A549 (cell line): Measurements from ENCODE around the gene GFER. TPM values are rescaled to one million over a fixed set of nuclear protein-coding genes. Genes with fewer than 3 reads are reported as not detected.
A peak's percentile ranks its signal among the peaks of the same experiment; 100 is the strongest.

ENCODE experiments used
- ATAC-seq, 2 experiments: fragments of 200-7000 bp in 1 of 2; fragments of >200 bp in 1 of 2; cut with Nextera tagmentation in 1 of 2; cut with Tn5 transposase in 1 of 2; 3 replicates each; pipeline versions ENCODE4 v1.8.0 to v1.9.1; 2018 to 2020; ENCODE audit warnings: mild to moderate bottlenecking in 1 of 2, moderate library complexity in 1 of 2
- CTCF ChIA-PET: fragments of 300-600 bp; sonication (Branson Sonifier 250); formaldehyde crosslinking; extraction: SDS; loops from one replicate; lab custom pipeline; 2021; ENCODE audit warnings: antibody characterized with exemption, inconsistent platforms; lab: Yijun Ruan, JAX
- POLR2A ChIA-PET: fragments of 350-600 bp; formaldehyde crosslinking; extraction: SDS; loops from one replicate; lab custom pipeline; 2021; ENCODE audit warnings: antibody characterized with exemption, inconsistent platforms; lab: Yijun Ruan, JAX
- DNase-seq, 2 experiments: peaks; one replicate each; pipeline versions ENCODE4 v3.0.0 to v3.0.0-alpha.2; 2011 to 2016; ENCODE audit warnings: low read depth in 1 of 2, low spot score in 1 of 2
- FAIRE-seq: peaks from 2 replicates; lab custom pipeline; 2011; peaks lifted over from hg19 to GRCh38; lab: Jason Lieb, UNC
- H3K27ac ChIP-seq, 2 experiments: fragments of >200 bp; sonication (Bioruptor Twin); formaldehyde crosslinking; 3 replicates each; pipeline ENCODE4 v1.5.1; 2016 to 2017
- H3K4me1 ChIP-seq: fragments of >200 bp; sonication (Bioruptor Twin); formaldehyde crosslinking; 3 replicates; pipeline ENCODE4 v1.6.1; 2016
- H3K4me2 ChIP-seq: fragments of >200 bp; sonication (Bioruptor Twin); formaldehyde crosslinking; 3 replicates; pipeline ENCODE4 v1.6.1; 2016
- H3K4me3 ChIP-seq: fragments of >200 bp; sonication (Bioruptor Twin); formaldehyde crosslinking; 3 replicates; pipeline ENCODE4 v1.5.1; 2016
- H3K9me3 ChIP-seq: fragments of >200 bp; sonication (Bioruptor Twin); formaldehyde crosslinking; 3 replicates; pipeline ENCODE4 v1.6.1; 2016
- CHD2 ChIP-seq: fragments of 150-350 bp; IDR thresholded peaks from 2 replicates; pipeline ENCODE4 v1.6.1; 2014; ENCODE audit warnings: low read length; ENCODE audit not compliant: partially characterized antibody
- EHF ChIP-seq: fragments of 250-450 bp; sonication (Bioruptor Pico); IDR thresholded peaks from 2 replicates; pipeline ENCODE4 v1.5.0; 2020; ENCODE audit warnings: mild to moderate bottlenecking
- EHMT2 ChIP-seq: fragments of 200-600 bp; sonication (generic); IDR thresholded peaks from 2 replicates; pipeline ENCODE4 v1.6.1; 2016; ENCODE audit warnings: antibody characterized with exemption, low read depth, mild to moderate bottlenecking, moderate library complexity
- ELK1 ChIP-seq: fragments of 150-350 bp; IDR thresholded peaks from 2 replicates; pipeline ENCODE4 v1.6.1; 2014; ENCODE audit warnings: low read depth, mild to moderate bottlenecking, low read length
- EP300 ChIP-seq, 2 experiments: fragments of >200 bp; sonication (Bioruptor Twin); formaldehyde crosslinking; IDR thresholded peaks; 2 replicates in 1 of 2; 3 replicates in 1 of 2; pipeline ENCODE4 v1.6.1; 2016 to 2017
- FOXS1 ChIP-seq: fragments of 250-450 bp; sonication (Bioruptor Pico); IDR thresholded peaks from 2 replicates; pipeline ENCODE4 v1.5.0; 2020; ENCODE audit warnings: mild to moderate bottlenecking, moderate library complexity
- HEYL ChIP-seq: fragments of 250-450 bp; sonication (Bioruptor Pico); IDR thresholded peaks from 2 replicates; pipeline ENCODE4 v1.8.0; 2021; ENCODE audit warnings: mild to moderate bottlenecking, moderate library complexity
- HOXB13 ChIP-seq: fragments of 250-450 bp; sonication (Bioruptor Pico); IDR thresholded peaks from 2 replicates; pipeline ENCODE4 v1.5.0; 2020; ENCODE audit warnings: low read depth, mild to moderate bottlenecking, moderate library complexity
- HOXB5 ChIP-seq: fragments of 250-450 bp; sonication (Bioruptor Pico); IDR thresholded peaks from 2 replicates; pipeline ENCODE4 v1.5.0; 2020; ENCODE audit warnings: mild to moderate bottlenecking, moderate library complexity
- KDM1A ChIP-seq: fragments of 200-600 bp; sonication (generic); IDR thresholded peaks from 2 replicates; pipeline ENCODE4 v1.6.1; 2016; ENCODE audit warnings: low read depth, mild to moderate bottlenecking
- MAX ChIP-seq: IDR thresholded peaks from 2 replicates; pipeline ENCODE4 v1.6.1; 2012
- POLR2A ChIP-seq: IDR thresholded peaks from 2 replicates; pipeline ENCODE4 v1.6.1; 2012; ENCODE audit warnings: mild to moderate bottlenecking, low read length
- RAD21 ChIP-seq, 2 experiments: fragments of >200 bp in 1 of 2; sonication (Bioruptor Twin) in 1 of 2; formaldehyde crosslinking in 1 of 2; IDR thresholded peaks in 1 of 2; conservative IDR thresholded peaks in 1 of 2; 2 replicates in 1 of 2; 3 replicates in 1 of 2; pipeline ENCODE4 v1.6.1; 2012 to 2018; ENCODE audit warnings: inconsistent platforms in 1 of 2
- RARB ChIP-seq: fragments of 250-450 bp; sonication (Bioruptor Pico); IDR thresholded peaks from 2 replicates; pipeline ENCODE4 v1.8.0; 2021; ENCODE audit warnings: mild to moderate bottlenecking, moderate library complexity
- TP53 ChIP-seq: fragments of 250-450 bp; sonication (Bioruptor Pico); IDR thresholded peaks from 2 replicates; pipeline ENCODE4 v1.5.0; 2021; ENCODE audit warnings: mild to moderate bottlenecking, moderate library complexity
- WGBS: methylation state at CpG from one replicate; pipeline ENCODE4 v1.1.6; 2017; ENCODE audit errors: missing lambda C conversion rate; 5-methylcytosine and 5-hydroxymethylcytosine counted together
- polyA plus RNA-seq, 4 experiments: library from polyadenylated mRNA; depleted of rRNA in 3 of 4; stranded (reverse); fragments of >200 nt; fragmentation: RNase III in 1 of 4; extraction: RNeasy Plus Mini Kit Qiagen cat#74134 plus additional on column Dnase treatment in 1 of 4; gene quantifications; 2 replicates in 3 of 4; 3 replicates in 1 of 4; pipeline ENCODE4 v1.2.3, GENCODE V29; 2011 to 2017
- TF ChIP-seq, protein P1 (sequence below): IDR thresholded peaks from 2 replicates; pipeline ENCODE4 v1.6.1; 2012; ENCODE audit warnings: low read depth, borderline replicate concordance

The GFER gene
- polyA plus RNA-seq, 2 of the 4 experiments (the other 2 are of a cell fraction) = 12.9 to 33.9 TPM

DNA sequence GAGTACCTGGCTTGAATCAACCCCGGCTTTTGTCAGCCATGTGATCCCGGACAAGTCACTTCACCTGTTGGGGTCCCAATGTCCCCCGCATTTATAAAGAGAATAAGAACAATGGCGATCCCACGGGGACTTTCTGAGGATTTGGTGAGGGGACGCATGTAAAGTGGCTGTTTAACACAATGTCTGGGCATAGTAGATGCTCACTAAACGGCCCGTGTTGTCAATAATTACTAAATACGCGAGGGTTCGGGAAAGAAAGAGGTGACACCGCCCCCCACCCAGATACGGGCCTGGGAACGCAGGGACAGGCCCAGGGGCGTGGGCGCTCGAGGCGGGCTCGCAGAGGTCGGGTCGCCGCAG is 7.6 kb downstream of the GFER start:
- CTCF ChIA-PET = interaction anchor here (0.7 to 19.7 kb wide), 2 partner anchors 13 to 36 kb away, joined by 3 to 196 read pairs; partner anchors contain the start of gene ZNF598
- peak overlapping the region; percentile 10; the same call in 1 of the 3 replicates for H3K4me3 ChIP-seq
- DNase-seq = no peak
- 87% methylated on average over 22 of the region's 22 CpGs for WGBS
- no peak for ATAC-seq
- no peaks in the 10 kb centered on the region for H3K9me3 ChIP-seq
- peaks cover 69% of the 10 kb centered on the region for H3K4me1 ChIP-seq
- H3K4me2 ChIP-seq = peak overlapping the region; percentile 79
- H3K27ac ChIP-seq = peak overlapping the region; percentile 39 to 76; a peak in 5 of 6 replicates
- no peak for FAIRE-seq
- POLR2A ChIA-PET = interaction anchor here (0.6 to 1.6 kb wide), 2 partner anchors 164 to 661 kb away, joined by 6 to 7 read pairs; partner anchors contain the start of gene TRAF7
- TF ChIP-seq CHD2 = no peak
- TF ChIP-seq, all 56 proteins: peak for 0

- H3K27ac ChIP-seq = peak overlapping the region; percentile 51 to 76
- CTCF ChIA-PET = interaction anchor here (0.7 to 19.7 kb wide), 3 partner anchors 12 to 40 kb away, joined by 3 to 196 read pairs (median 3); partner anchors contain the start of gene ZNF598
- 72% methylated on average over 41 of the region's 96 CpGs for WGBS
Measured at GRCh38 chr16:1991948-1992703, 8.1 kb downstream of the GFER start.

DNA sequence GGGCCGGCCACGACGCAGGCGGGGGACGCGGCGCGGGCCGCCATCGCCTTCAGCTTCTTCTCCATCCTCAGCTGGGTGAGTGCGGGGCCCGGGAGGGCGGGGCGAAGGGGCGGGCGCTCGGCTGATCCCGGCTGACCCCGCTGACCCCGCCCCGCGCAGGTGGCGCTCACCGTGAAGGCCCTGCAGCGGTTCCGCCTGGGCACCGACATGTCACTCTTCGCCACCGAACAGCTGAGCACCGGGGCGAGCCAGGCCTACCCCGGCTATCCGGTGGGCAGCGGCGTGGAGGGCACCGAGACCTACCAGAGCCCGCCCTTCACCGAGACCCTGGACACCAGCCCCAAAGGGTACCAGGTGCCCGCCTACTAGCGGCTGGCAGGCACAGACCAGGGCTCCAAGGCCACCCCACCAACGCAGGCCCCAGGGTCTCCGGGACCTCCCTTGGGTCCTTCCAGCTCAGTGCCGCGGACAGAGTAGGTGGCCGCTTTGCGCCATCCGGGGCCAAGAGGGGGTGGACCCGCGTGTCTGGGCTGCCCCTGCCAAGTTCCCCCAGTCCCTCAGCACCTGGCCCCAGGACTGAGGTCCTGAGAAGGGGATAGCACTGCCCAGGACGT is 8.8 kb downstream of the GFER start:
- WGBS = 93% methylated on average over 21 of the region's 50 CpGs
- FAIRE-seq = no peak
- Histone ChIP-seq H3K9me3 (no peaks in the 10 kb centered on the region), H3K27ac (peak overlapping the region; percentile 51 to 76; a peak in 5 of 6 replicates), H3K4me1 (peaks cover 80% of the 10 kb centered on the region), H3K4me2 (0 out of 3 replicates have a peak overlapping the region, but pooled peaks have one; percentile 79), H3K4me3 (no peak overlapping the region)
- POLR2A ChIA-PET = interaction anchor here (0.6 to 1.6 kb wide), 3 partner anchors 11 to 162 kb away, joined by 3 to 7 read pairs (median 4); partner anchors contain the start of genes RPS2 and TRAF7
- no peak for ATAC-seq
- DNase-seq = no peak
- CTCF ChIA-PET = interaction anchor here (0.8 to 19.7 kb wide), 3 partner anchors 12 to 148 kb away, joined by 3 to 196 read pairs (median 9); partner anchors contain the start of gene ZNF598
- TF ChIP-seq EP300 (IDR thresholded peaks at IDR 0.05) (no peak), KDM1A (no peak), FOXS1 (no peak), POLR2A (no peak), RAD21 (conservative IDR thresholded peaks at IDR 0.05 in 1 of 2, IDR thresholded peaks at IDR 0.05 in 1 of 2) (no peak)

More at GRCh38 chr16:1991948-1992703, 8.1 kb downstream of the GFER start:
- H3K4me1 ChIP-seq = peaks cover 75% of the 10 kb centered on the region
- peak overlapping the region; percentile 10; the same call in 1 of the 3 replicates for H3K4me3 ChIP-seq
- ATAC-seq (peak; percentile 40 to 75), FAIRE-seq (no peak), DNase-seq (peak; percentile 73 to 92)
- H3K4me2 ChIP-seq = peak overlapping the region; percentile 79
- POLR2A ChIA-PET = interaction anchor here (0.6 to 1.6 kb wide), 4 partner anchors 10 to 661 kb away, joined by 3 to 7 read pairs (median 5); partner anchors contain the start of genes RPS2 and TRAF7
- no peaks in the 10 kb centered on the region for H3K9me3 ChIP-seq
- TF ChIP-seq HEYL (CRISPR knock-in tag) (peak; percentile 33; the same call in 1 of the 2 replicates), MAX (peak; percentile 85), CHD2 (no peak), RARB (CRISPR knock-in tag) (no peak), TP53 (CRISPR knock-in tag) (peak; percentile 73; the same call in 1 of the 2 replicates), ELK1 (no peak), EHF (CRISPR knock-in tag) (peak; percentile 79), EHMT2 (no peak), HOXB5 (peak; percentile 76; the same call in 1 of the 2 replicates), HOXB13 (peak; percentile 63; the same call in 1 of the 2 replicates)
- TF ChIP-seq, protein P1, sequence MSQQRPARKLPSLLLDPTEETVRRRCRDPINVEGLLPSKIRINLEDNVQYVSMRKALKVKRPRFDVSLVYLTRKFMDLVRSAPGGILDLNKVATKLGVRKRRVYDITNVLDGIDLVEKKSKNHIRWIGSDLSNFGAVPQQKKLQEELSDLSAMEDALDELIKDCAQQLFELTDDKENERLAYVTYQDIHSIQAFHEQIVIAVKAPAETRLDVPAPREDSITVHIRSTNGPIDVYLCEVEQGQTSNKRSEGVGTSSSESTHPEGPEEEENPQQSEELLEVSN = peak; percentile 86
- TF ChIP-seq, all 56 proteins: peak for 7
